Stimulated activated CD8-positive, alpha-beta memory T cell treated with anti-CD3 and anti-CD28 coated beads, Interleukin-12 subunit alpha, Interleukin-12 subunit beta, amount 100 ng/mL, for 1 hour (primary cell): ENCODE measurements around the gene GH1.
A peak's percentile ranks its signal among the peaks of the same experiment; 100 is the strongest.
"Not testable (repeated sequence)": the region's sequence is repeated elsewhere in the genome, so short reads cannot be mapped to it uniquely, and the experiment has no call there.

ENCODE experiments used
- DNase-seq: peaks from one replicate; pipeline ENCODE4 v3.0.0-alpha.2; 2020; ENCODE audit warnings: low read depth

Gene GH1

GRCh38 chr17:63918789-63919305 lies at the start of gene GH1:
TSS of gene GH1 (minus strand) at chr17:63918839. CDS start at chr17:63918776, 63 bp downstream.
- not testable (repeated sequence) for DNase-seq

DNA sequence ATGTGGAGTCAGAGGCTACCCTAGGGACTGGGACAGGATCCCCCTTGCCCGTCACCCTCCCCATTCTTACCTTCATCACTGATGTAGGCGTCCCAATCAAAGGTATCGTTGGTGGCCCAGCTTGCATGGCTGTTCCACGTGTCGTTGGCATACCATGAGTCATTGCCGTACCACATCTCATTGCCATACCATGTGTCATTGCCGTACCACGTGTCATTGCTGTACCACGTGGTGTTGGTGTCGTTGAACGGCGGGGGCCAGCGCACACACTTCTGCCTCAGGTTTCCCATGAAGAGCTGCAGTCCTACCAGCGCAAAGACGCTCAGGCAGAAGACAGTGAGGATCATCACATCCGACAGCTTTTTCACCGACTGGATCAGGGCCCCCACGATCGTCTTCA lies 49.3 kb upstream of the GH1 start:
- no peak for DNase-seq

DNA sequence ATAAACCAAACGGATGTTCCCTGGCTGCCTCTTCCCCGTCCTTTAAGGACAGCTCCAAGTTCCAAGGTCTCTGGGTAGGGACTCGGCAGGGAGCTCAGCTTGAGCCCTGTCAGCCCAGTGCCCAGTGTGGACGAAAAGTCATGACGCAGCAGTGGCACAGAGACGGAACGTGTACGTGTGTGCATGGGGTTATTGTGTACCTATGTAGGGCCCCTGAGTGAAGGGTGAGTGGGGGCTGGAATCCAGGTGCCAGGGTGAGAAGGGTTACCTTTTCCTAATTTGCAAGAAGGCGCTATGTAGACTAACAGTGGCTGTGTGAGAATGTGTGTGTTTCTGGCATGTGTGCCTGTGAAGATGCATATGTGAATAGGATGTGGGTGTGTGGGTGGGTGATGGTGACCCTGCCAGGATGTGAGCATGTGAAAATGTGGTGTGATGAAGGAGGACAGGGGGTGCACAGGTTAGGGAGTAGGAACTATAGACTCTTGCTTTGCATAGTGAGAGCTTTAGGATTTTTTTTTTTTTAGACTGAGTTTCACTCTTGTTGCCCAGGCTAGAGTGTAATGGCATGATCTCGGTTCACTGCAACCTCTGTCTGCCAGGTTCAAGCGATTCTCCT lies 48.1 kb upstream of the GH1 start:
- DNase-seq = no peak

- DNase-seq = no peak
Observed at GRCh38 chr17:63963123-63963522, 44.5 kb upstream of the GH1 start.

GRCh38 chr17:63962298-63962744 lies 43.7 kb upstream of the GH1 start:
- no peak for DNase-seq

DNA sequence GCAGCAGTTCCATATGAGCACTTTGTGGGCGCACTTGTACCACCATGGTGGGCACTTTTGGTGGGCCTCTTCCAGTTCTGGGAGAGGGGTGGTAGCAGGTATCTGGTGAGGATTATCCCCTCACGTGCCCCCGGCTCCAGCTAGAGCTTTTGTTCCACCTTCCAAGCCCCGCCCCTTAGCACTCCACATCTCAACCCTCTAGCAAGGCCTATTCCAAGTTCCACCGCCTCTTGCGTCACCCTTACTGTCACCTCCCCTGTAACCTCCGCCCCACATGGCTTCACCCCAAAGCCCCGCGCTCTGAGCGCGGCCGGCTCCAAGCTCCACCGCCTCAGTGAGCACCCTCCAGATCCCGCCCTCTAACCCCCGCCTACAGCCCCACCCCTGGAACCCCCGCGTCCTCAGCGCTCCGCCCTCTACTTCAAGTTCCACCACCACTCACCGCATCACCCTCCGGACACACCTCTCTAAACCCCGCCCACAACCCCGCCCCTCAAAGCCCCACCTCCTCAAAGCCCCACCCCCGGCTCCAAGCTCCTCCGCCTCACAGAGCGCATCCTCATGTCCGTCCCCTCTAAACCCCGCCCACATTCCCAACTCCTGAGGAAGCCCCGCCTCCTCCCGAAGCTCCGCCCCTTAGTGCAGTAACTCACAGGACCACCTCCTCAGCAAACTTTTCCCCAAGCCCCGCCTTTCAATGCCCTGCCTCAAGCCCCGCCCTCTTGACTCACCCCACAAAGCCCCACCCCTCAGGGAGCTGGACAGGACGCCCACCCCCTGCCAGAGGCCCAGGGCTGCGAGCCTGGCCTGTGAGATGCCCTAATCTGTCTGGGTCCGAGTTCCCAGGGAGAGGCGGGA lies 42.9 kb upstream of the GH1 start:
- no peak for DNase-seq

- no peak for DNase-seq
Observed at GRCh38 chr17:63960430-63960829, 41.8 kb upstream of the GH1 start.

- no peak for DNase-seq
Observed at GRCh38 chr17:63960006-63960405, 41.4 kb upstream of the GH1 start.

DNA sequence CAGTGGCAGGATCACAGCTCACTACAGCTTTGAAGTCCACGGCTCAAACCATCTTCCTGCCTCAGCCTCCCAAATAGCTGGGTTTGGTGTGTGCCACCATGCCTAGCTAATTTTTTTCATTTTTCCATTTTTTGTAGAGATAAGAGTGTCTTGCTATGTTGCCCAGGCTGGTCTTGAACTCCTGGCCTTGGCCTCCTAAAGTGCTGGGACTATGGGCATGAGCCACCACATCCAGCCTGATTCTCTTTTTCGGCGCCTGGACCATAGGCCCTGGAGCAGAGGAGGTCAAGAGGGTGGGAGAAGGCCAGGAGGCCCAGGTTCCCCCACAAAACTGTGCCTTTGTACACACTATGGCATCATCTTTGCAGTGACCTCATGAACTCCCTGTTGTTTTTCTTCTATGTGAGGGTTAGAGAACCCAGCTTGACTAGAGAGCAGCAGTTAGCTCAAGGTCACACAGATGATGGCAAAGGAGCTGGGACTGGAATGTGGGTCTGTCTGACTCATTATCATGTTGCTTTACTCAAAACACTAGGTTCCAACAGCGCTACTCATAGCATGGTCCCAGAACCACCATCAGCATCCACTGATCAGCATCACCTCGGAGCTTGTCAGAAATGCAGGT lies 37.8 kb upstream of the GH1 start:
- no peak for DNase-seq

DNA sequence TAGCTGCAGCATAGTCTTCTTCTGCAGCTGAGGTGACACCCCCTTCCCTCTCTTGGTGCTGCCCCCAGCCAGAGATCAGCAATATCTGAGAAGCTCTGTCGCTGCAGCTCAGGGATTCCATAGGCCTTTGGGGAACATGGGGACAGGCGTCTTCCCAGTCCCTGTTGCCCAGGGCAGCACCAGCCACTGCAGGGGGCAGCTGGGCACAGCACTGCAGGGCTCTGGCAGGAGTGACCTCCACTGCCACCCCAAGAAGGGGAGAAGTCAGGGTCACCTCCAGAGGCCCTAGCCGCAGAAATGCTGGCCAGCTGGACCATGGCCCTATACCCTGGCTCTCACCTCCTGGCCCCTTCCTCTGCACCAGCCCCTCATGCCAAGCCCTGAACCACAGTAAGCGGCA lies 37.2 kb upstream of the GH1 start:
- DNase-seq = no peak

DNA sequence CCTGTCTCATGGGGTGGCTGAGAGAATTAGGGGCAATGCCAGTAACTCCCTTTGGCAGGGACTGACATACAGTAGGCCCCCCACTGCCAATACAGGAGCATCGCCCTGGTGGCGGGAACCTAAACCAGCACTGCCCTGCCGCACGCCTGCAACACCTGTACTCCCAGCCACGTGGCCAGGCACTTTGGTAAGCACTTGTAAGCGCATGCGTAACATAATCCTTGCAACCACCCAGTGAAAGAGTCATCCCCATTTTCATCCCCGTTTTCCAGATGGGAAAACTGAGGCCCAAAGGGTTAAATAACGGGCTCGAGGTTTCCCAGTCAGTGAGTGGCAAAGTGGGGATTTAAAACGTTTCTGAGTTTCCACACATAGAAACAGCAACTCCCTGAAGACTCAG lies 36.6 kb upstream of the GH1 start:
- DNase-seq = no peak

DNA sequence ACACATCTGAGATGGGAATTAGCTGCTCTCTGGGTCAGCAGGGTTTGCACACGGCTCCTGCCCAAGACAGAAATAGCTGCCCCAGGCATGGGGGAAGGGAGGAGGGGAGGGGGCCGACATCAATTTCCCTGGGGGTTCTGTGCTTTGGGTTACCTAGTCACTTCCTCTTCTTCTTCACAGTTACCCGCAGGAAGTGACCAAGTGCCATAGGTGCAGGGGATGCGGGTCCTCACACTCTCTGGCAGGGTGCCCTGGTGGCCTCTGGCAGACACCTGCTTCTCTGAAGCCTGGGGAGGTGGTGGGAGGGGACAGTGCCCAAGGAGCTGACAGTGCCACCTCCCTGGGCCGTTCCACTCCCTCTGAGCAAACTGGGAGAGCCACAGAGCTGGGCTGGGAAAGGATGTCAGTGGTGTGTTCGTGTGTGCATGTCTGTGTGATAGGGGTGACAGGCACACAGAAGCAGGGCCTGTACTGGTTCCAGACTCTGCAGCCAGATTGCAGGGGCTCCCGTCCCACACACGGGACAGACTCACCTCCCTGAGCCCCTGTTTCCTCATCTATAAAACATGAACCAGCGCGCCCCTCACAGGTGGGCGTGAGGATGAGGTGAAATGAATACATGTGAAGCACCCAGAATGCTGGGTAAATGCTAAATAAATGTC lies 35.9 kb upstream of the GH1 start:
- no peak for DNase-seq

- no peak for DNase-seq
Observed at GRCh38 chr17:63950940-63951907, 32.6 kb upstream of the GH1 start.

GRCh38 chr17:63949576-63950250 lies 31.1 kb upstream of the GH1 start:
- DNase-seq = no peak

- DNase-seq = no peak
Observed at GRCh38 chr17:63948521-63948920, 29.9 kb upstream of the GH1 start.

DNA sequence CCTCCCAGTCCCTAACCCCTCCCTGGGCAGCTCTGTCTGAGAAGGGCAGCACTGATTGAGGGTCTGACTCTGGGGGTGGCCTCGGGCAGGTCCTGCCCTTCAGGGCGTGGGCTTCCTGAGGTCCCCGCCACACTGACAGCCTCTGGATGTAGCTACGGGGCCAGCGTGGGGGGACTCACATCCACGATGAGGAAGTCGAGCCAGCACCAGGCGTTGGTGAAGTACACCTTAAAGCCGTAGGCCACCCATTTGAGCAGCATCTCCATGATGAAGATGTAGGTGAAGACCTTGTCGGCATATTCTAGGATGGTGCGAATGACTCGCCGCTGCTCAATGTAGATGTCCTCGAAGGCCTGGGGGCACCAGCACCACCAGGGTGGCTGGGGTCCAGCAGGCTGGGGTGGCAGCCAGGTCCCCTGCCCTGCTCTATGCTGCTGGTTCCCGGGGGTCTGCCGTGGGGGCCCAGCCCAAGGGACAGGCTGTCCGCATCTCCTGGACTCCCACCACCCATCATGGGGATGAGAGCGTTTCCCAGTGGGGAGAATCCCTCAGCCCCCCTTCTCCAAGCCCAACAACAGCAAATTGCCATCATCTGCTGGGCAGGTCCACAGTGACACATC lies 29.2 kb upstream of the GH1 start:
- no peak for DNase-seq

DNA sequence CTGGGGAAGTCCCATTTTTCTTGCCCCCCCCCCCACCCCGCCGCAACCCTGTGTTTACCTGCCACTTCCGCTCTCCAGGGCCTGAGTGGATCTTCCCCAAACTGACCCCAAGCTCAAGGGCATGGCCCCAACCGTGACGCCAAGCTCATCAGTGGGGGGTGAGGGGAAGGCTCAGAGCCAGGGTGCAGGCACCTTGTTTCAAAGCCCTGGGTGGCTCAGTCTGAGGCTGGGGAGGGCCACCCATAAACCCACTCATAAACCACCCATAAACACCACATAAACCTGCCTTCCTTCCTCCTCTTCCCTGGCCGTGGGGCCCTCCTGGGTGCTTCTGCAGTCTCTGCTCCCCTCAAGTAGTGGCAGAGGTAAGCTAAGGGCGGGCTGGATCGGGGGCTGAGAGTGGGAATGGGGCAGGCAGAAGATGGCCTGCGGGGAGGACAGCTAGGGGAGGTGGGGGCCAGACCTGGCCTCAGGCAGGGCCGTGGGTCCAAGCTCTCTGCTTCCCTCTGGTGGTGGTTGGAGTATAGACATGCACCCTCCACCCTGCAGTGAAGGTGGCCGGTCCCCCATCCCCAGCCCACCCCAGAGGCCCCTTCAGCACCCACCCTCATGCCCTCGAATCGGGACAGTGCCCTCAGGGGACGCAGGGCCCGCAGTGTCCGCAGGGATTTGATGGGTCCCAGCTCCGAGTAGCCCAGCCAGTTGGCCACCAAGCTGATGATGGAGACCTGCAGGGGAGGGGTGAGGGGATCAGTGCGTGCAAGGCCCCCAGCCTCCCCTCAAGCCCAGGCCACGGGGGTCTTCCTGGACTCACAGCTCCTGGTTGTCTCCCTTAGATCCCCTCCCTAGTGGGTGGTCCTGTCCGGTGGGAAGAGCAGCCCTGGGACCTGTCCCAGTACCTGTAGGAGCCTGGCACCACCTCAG lies 28.1 kb upstream of the GH1 start:
- DNase-seq = peak; percentile 33

GRCh38 chr17:63945784-63946439 lies 27.3 kb upstream of the GH1 start:
- no peak for DNase-seq
